H1 (cell line): ENCODE results near the gene ROBO4. TPM values are rescaled to one million over a fixed set of nuclear protein-coding genes. Genes with fewer than 3 reads are reported as not detected.

Experiments
- ATF2 ChIP-seq: IDR thresholded peaks from 2 replicates; pipeline ENCODE4 v1.6.1; 2012; ENCODE audit warnings: low read length, inconsistent platforms
- CBX5 ChIP-seq: fragments of 300-800, 300-1000 bp; sonication (generic); IDR thresholded peaks from 2 replicates; pipeline ENCODE4 v1.7.1; 2016; ENCODE audit warnings: antibody characterized with exemption, low read length, low read depth
- FOSL1 ChIP-seq: IDR thresholded peaks from 2 replicates; pipeline ENCODE4 v1.6.1; 2011; ENCODE audit warnings: mild to moderate bottlenecking, low read depth, low read length, moderate library complexity; ENCODE audit not compliant: insufficient read depth
- MAX ChIP-seq: IDR thresholded peaks from 2 replicates; pipeline ENCODE4 v1.6.1; 2012; ENCODE audit warnings: inconsistent platforms
- RXRA ChIP-seq: IDR thresholded peaks from 2 replicates; pipeline ENCODE4 v1.6.1; 2011; ENCODE audit warnings: low read depth, mild to moderate bottlenecking, low read length, moderate library complexity; ENCODE audit not compliant: insufficient read depth
- SIX5 ChIP-seq: IDR thresholded peaks from 2 replicates; pipeline ENCODE4 v1.6.1; 2011; ENCODE audit warnings: mild to moderate bottlenecking, low read depth, low read length
- SP4 ChIP-seq: IDR thresholded peaks from 2 replicates; pipeline ENCODE4 v1.6.1; 2012; ENCODE audit warnings: low read length, inconsistent platforms
- TAF1 ChIP-seq: IDR thresholded peaks from 2 replicates; pipeline ENCODE4 v1.6.1; 2011; ENCODE audit warnings: mild to moderate bottlenecking, low read depth, low read length
- YY1 ChIP-seq: IDR thresholded peaks from 2 replicates; pipeline ENCODE4 v1.6.1; 2011; ENCODE audit warnings: low read depth, mild to moderate bottlenecking, low read length
- polyA plus RNA-seq, 7 experiments: library from polyadenylated mRNA; depleted of rRNA in 3 of 7; stranded (reverse) in 5 of 7; unstranded in 2 of 7; fragments of >200 nt in 5 of 7; fragments of 200-250 nt in 2 of 7; gene quantifications; 1 replicate in 5 of 7; 2 replicates in 1 of 7; 4 replicates in 1 of 7; pipeline versions ENCODE4 v1.2.1 to v1.2.3, GENCODE V29; 2011 to 2013; ENCODE audit warnings: missing spikeins in 2 of 7, mixed read lengths in 2 of 7
- total RNA-seq: library from RNA; stranded (reverse); fragmentation: NEBNext Ultra II Directional; extraction: Animal tissue kit (Norgen Biotek cat#: 25700); gene quantifications from 2 replicates; pipeline ENCODE4 v1.2.1, GENCODE V29; 2021

Gene ROBO4
- total and polyA plus RNA-seq, 2 of the 8 experiments (the other 6 are each of a cell fraction or from before 2014, with no cell fraction given): 0.03 TPM; not detected in 1

- TF ChIP-seq SP4 (no peak), SIX5 (no peak), ATF2 (no peak), YY1 (no peak), TAF1 (no peak), FOSL1 (no peak), CBX5 (no peak), MAX (no peak), RXRA (no peak)
These were observed 1.5 kb downstream of the ROBO4 start (continued) for GRCh38 chr11:124896071-124896750.
